GM18526 (cell line): Measurements from ENCODE around the gene THYN1.

Source experiments
- POLR2A ChIP-seq: IDR thresholded peaks from 3 replicates; pipeline ENCODE4 v1.6.1; 2011; ENCODE audit not compliant: insufficient read length; ENCODE audit errors: extremely low read depth

The THYN1 gene

DNA sequence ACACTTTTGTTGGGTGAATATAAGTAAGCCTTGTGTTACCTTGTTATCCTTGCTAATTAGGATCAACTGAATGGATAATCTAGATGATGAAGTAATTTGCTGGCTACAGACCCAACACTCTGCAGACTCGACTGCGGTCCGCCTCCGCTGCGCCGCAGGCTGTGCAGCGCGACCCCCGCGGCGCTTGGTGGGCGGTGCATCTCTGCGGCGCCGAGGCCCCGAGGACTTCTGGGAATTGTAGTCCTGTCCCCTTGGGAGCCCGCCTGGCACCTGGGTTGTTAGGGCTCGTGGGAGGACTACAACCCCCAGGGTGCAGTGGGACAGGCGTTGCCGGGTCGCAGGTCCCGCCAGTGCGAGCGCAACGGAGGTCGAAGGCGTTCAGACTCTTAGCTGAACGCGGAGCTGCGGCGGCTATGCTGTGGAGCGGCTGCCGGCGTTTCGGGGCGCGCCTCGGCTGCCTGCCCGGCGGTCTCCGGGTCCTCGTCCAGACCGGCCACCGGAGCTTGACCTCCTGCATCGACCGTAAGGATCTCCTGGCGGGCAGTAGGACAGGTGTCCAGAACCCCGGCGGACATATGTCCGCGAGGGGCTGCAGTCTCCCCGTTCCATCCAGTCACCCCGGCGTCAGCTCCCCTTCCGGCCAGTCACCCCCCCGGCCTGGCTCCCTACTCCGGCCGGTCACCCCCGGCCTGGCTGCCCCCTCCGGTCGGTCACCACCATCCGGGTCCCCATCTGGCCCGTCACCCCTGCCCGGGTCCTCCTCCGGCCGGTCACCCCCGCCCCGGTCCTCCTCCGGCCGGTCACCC, at the start of gene THYN1, which contains the start of gene ACAD8:
TSS of gene THYN1 (minus strand) at position 165 of the 806 bp plus-strand sequence. CDS start 470 bp downstream, outside the sequence.
TSS of gene ACAD8 (plus strand) at position 381 of the 806 bp plus-strand sequence. CDS start at position 414, 33 bp downstream.
- peak; percentile 79 for TF ChIP-seq POLR2A

DNA sequence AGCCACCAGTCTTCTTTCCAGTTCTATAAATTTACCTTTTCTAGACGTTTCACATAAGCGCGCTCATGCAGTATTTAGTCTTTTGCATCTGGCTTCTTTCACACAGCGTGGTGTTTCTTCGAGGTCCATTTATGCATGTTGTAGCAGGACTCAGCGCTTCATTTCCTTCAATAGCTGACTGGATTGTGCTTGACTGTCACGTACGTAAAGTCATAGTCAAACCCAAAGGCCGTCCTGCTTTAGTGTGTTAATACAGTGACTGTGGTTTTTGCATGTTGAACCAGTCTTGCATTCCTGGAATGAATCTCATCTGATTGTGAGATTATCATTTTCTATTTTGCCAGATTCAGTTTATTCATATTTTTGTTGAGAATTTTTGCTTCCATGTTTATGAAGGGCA, 41.5 kb upstream of the THYN1 start:
- TF ChIP-seq POLR2A, result no peak

DNA sequence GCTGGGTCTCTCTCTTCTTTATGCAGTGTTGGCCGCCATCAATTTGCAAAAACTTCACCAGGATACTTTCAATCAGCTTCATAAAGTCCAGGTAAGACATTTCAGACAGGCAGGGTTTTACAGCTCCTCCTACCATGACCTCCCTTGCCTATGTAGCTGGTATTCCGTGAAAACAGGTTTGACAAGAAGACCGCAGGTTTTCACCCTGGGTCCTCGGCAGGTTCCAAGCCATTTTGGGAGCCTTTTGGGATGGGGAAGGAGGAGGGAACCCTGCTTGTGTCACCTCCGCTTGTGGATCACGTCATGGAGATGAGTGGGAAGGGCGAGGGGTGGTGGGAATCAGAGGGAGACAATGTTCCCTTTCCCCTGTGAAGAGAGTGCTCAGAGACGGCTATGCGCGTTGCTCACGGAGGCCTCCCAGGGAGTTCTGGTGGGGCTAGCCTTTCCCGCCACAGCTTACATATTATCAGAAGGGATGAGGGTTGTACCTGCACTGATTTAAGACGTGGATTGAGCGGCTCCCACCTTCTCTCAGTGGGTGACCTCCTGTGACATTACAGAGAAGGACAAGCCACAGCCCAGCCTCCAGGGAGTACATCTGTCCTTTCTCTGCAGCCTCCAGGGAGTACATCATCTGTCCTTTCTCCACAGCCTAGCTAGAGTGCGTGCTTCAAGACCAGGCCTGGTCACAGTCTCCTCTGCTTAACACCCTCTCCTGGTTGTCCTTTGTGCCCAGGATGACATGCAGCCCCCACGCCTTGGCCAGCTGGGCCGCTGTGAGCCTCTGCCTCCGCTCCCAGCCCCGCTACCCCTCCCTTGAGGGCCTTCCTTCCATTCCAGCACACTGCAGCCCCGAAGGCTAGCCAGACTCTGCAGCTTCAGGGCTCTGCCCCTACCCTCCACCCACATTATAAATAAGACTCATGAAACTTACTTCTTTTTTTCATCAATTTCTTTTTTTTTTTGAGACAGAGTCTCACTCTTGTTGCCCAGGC, 40.3 kb upstream of the THYN1 start:
- TF ChIP-seq POLR2A, result no peak

DNA sequence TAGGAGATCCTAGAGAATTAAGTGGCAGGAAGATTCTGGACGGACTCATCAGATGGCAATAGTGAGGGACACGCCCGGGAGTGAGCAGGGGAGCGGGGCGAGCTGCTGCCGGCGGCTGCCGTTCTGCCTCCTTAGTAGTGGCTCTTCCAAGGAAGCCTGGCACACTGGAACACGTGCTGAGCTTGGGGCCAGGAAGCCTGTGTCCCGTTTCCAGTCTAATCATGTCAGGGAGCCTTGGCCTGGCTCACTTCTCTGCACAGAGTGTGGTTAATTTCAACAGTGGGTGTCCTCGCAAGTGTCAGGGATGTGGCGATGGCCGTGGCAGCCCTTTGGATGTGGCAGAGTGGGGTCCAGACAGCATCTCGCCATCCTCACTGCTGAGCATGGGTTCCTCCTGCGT, 39.5 kb upstream of the THYN1 start:
- no peak for TF ChIP-seq POLR2A

DNA sequence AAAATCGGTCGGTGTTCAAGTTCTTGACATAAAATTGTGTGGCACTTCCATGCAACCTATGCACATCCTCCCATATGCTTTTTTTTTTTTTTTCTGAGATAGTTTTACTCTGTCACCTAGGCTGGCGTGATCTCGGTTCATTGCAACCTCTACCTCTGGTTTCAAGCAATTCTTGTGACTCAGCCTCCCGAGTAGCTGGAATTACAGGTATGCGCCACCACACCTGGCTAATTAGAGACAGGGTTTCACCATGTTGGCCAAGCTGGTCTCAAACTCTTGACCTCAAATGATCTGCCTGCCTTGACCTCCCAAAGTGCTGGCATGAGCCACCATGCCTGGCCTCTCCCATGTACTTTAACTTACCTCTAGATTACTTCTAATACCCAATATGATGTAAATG, 38.0 kb upstream of the THYN1 start:
- no peak for TF ChIP-seq POLR2A

DNA sequence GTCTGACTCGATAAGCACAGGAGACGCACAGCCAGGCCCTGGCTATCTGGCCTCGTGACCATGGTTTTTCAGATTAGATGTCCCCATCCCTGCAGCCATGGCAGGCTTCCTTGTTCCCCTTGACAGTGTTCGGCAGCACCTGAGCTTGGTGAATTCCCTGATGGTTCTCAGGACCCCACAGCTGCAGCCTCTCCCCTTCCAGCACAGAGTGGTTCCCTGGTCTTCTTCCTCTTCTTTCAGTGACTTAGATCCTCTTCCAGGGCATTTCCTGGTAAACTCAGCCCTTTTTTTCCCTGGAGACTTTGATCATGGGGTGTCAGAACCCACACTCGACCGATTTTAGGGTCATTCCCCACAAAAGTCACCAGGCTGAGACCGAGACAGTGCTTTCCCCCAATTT, 37.5 kb upstream of the THYN1 start:
- TF ChIP-seq POLR2A, result no peak

DNA sequence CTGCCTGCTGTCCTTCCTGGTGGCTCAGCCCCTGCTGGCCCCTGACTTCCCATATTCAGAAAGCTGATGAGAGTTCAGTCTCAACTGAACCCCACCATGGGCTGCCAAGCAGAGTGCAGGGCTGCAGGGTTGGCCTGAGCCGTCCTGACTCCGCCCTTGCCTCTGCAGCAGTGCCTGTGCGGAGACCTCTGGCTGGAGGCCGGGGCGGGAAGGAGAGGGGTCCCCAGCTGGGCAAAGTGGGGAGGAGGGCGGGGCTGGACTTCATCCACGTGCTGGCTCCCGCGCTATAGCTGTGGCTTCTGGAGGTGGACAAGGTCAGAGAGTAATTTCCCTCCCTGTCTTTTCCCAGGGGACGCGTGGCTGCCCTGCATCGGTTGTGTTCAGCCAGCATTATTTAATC, 36.6 kb upstream of the THYN1 start:
- TF ChIP-seq POLR2A, result no peak

DNA sequence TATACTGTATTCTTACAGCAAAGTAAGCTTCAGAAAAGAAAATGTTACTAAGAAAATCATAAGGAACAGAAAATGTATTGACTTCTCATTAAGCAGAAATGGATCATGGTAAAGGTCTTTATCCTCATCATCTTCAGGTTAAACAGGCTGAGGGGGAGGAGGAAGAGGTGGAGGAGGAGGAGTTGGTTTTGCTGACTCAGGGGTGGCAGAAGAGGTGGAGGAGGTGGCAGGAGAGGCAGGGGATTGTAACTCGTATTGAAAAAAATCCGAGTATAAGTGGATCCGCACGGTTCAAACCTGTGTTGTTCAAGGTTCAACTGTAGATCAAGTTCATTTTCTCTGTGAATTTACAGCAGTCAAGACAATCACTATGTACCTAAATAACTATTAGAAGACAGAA, 36.0 kb upstream of the THYN1 start:
- TF ChIP-seq POLR2A, result no peak

DNA sequence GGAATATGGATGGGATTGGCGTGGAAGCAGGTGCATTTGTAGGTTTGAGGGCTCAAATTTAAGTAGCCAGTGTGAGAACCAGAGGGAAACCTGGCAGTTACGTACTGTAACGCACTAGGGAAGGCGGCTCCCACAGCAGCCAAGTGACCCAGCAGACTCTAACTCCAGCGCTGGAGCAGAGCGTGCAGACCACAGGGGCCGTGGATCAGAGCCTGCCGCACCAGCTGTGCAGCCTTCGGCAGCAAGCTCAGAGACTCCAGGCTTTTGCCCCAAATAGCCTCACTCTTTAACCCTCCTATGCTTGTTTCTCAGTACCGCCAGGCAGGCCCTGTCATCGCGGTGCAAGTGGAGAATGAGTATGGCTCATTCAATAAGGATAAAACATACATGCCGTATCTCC, 35.3 kb upstream of the THYN1 start:
- TF ChIP-seq POLR2A, result no peak

DNA sequence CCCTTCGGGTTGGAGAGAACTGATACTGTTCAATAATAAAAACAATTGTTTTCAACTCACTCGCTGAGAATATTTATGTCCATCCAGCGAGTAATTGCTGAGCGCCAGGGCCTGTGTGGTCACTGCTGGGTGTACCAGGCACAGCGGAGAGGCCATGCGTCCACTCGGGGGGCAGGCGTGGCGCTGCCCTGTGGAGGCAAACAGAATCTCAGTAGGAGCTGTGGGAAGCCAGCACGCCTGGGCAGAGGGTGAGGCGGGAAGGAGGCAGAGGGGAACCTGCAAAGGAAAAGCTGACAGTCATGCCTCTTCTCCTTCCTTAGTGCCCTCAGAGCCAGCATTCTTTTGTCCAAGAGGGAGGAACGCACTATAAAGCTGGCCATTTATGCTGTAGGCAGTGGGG, 34.4 kb upstream of the THYN1 start:
- no peak for TF ChIP-seq POLR2A

DNA sequence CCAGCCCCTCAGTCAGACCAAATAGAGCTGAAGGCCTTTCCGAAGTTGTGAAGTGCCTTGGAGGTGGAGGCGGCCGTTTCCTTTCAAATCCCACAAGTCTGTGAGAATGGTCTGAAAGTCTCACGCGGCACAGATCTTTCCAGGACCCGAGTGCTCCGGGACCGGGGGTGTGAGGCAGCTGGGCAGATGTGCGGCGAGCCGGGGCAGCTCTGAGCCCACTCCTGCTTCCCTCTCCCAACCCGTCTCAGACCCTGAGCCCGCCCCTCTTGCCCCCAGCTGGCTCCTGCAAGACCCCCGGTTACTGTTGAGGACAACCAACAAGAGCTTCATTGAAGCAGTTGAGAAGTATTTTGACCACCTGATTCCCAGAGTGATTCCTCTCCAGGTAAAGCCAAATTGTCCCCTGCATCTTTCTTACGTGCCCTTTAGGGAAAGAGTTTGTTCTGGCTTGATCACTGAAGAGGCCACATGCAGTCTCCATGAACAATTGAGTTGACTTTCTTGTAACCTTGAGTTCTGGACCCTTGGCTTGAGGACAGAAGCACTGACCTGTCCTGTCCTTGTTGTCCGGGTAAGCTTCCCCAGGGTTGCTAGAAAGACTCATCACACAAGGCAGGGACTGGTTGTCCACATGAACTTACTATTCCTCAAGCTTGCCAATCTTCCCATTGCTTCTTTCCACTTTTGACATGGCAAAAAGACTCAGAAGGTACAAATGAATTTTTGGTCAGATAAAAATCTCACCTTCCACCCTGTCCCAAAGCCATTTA, 30.5 kb upstream of the THYN1 start:
- no peak for TF ChIP-seq POLR2A

DNA sequence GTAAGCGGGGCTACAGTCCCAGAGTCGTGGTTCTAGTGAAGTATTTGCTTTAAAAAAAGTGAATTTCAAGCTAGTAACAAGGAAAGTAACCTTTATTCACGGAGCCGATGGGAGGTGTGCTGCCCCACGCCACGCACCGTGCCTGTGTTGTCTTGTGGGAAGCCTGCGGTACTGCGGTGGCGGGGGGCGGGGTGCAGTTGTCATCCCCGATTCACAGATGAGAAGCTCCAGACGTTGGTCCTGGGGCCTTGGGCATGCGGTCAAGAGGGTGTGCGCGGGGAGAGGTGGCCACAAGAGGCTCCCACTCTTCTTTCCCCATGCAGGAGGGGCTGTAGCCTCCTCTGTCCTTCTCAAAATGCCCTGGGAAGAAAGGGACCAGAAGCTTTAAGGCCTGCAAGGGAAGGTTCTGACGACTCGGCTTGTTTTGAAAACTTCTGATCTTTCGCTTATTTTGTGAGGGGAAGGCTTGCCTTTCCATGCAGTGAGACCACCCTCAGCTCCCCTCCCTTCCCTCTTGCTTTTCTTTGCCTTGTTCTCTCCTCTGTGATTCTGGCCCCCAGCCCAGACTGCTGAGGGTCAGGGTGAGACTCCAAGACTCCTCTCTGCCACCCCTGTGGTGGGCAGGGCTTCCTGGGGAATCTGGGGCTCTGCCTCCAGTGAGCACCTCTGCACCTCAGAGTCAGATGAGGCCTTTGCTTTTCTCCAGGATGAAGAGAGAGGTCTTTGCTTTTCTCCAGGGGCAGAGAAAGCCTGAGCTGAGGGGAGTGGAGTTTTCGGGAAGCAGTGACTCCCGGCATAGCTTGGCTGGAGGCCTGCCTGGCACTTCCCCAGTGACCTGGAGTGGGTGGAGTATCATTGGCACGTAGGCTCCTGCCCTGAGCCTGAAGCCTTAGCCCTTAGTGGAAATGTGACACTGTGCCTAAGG, 29.2 kb upstream of the THYN1 start:
- TF ChIP-seq POLR2A, result no peak

DNA sequence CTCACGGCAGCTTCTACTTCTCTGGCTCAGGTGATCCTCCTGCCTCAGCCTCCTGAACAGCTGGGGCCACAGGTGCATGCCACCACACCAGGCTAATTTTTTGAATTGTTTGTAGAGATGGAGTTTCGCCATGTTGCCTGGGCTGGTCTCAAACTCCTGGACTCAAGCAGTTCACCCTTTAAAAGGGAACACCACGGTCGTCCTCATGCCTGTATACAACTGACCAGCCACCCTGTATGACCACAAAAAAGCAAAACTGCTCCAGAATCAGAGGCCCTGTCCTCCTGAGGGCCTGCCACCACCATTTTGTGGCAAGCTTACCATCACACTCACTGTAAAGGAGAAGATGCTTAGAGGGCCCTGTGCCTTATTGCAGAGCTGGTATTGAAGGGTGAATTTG, 25.2 kb upstream of the THYN1 start:
- no peak for TF ChIP-seq POLR2A
